GM23338 (cell line): ENCODE data around the gene SLC16A7. TPM values are rescaled to one million over a fixed set of nuclear protein-coding genes. Genes with fewer than 3 reads are reported as not detected.
A peak's percentile ranks its signal among the peaks of the same experiment; 100 is the strongest.

Source experiments
- ATAC-seq: fragments of 200-7000 bp; cut with Tn5 transposase; 3 replicates; pipeline ENCODE4 v1.9.1; 2020
- DNase-seq: peaks from one replicate; pipeline ENCODE4 v3.0.0-alpha.2; 2015; ENCODE audit warnings: low spot score
- H2AFZ ChIP-seq: fragments of 200-600 bp; sonication (generic); 2 replicates; pipeline ENCODE4 v1.8.0; 2016; ENCODE audit warnings: antibody characterized with exemption, mild to moderate bottlenecking, moderate library complexity
- H3F3A ChIP-seq: fragments of 200-600 bp; sonication (generic); replicated peaks from 2 replicates; pipeline ENCODE4 v1.8.0; 2017; ENCODE audit warnings: antibody characterized with exemption, mixed run types, low read depth
- H3K27ac ChIP-seq: fragments of 200-600 bp; sonication (generic); 2 replicates; pipeline ENCODE4 v1.6.1; 2016; ENCODE audit warnings: low read depth
- H3K27me3 ChIP-seq: fragments of 200-600 bp; sonication (generic); 2 replicates; pipeline ENCODE4 v1.8.0; 2016; ENCODE audit warnings: mild to moderate bottlenecking, mixed run types, moderate library complexity; ENCODE audit not compliant: insufficient read depth
- H3K36me3 ChIP-seq: fragments of 200-600 bp; sonication (generic); 2 replicates; pipeline ENCODE4 v1.8.0; 2016; ENCODE audit warnings: mild to moderate bottlenecking; ENCODE audit not compliant: insufficient read depth
- H3K4me1 ChIP-seq: fragments of 200-600 bp; sonication (generic); 2 replicates; pipeline ENCODE4 v1.8.0; 2016; ENCODE audit warnings: mild to moderate bottlenecking, moderate library complexity; ENCODE audit not compliant: insufficient read depth
- H3K4me2 ChIP-seq: fragments of 200-600 bp; sonication (generic); 2 replicates; pipeline ENCODE4 v1.7.1; 2017; ENCODE audit warnings: mixed run types
- H3K4me3 ChIP-seq: fragments of 200-600 bp; sonication (generic); 2 replicates; pipeline ENCODE4 v1.6.1; 2016; ENCODE audit warnings: mixed run types
- H3K79me2 ChIP-seq: fragments of 200-600 bp; sonication (generic); replicated peaks from 2 replicates; pipeline ENCODE4 v1.8.0; 2017; ENCODE audit warnings: mild to moderate bottlenecking; ENCODE audit not compliant: insufficient read depth
- H3K9me2 ChIP-seq: fragments of 200-600 bp; sonication (generic); 2 replicates; pipeline ENCODE4 v1.8.0; 2017; ENCODE audit not compliant: insufficient read depth
- H4K20me1 ChIP-seq: fragments of 200-600 bp; sonication (generic); replicated peaks from 2 replicates; pipeline ENCODE4 v1.8.0; 2017; ENCODE audit warnings: mild to moderate bottlenecking; ENCODE audit not compliant: insufficient read depth
- H3K27ac Mint-ChIP-seq: 2 replicates; pipeline ENCODE4 v1.8.0; 2020; ENCODE audit warnings: inconsistent platforms, mild to moderate bottlenecking, moderate library complexity, mixed read lengths
- H3K27me3 Mint-ChIP-seq: 3 replicates; pipeline ENCODE4 v1.8.0; 2022; ENCODE audit warnings: low read depth, mild to moderate bottlenecking, moderate library complexity, mixed read lengths, inconsistent platforms; ENCODE audit not compliant: insufficient read depth, poor library complexity
- H3K36me3 Mint-ChIP-seq: 3 replicates; pipeline ENCODE4 v1.8.0; 2021; ENCODE audit warnings: low read depth, mild to moderate bottlenecking, inconsistent platforms, moderate library complexity, mixed read lengths
- H3K4me1 Mint-ChIP-seq: 3 replicates; pipeline ENCODE4 v1.8.0; 2020; ENCODE audit warnings: mild to moderate bottlenecking, inconsistent platforms, mixed read lengths
- H3K4me3 Mint-ChIP-seq: 3 replicates; pipeline ENCODE4 v1.8.0; 2021; ENCODE audit warnings: moderate library complexity, mild to moderate bottlenecking, inconsistent platforms, mixed read lengths
- H3K9me3 Mint-ChIP-seq: 3 replicates; pipeline ENCODE4 v1.8.0; 2020; ENCODE audit warnings: moderate library complexity, mild to moderate bottlenecking, inconsistent platforms, mixed read lengths
- CREB1 ChIP-seq: fragments of 250-450 bp; sonication (Bioruptor Pico); IDR thresholded peaks from 2 replicates; pipeline ENCODE4 v1.5.0; 2020; ENCODE audit warnings: low read depth, mild to moderate bottlenecking, moderate library complexity
- EZH2 ChIP-seq: fragments of 200-600 bp; sonication (generic); IDR thresholded peaks from one replicate; pipeline ENCODE4 v1.8.0; 2017; ENCODE audit warnings: antibody characterized with exemption, mild to moderate bottlenecking, low read depth; ENCODE audit not compliant: unreplicated experiment
- JUNB ChIP-seq: IDR thresholded peaks from one replicate; pipeline ENCODE4 v1.6.1; 2016; ENCODE audit warnings: antibody characterized with exemption; ENCODE audit not compliant: unreplicated experiment
- POLR2AphosphoS5 ChIP-seq: IDR thresholded peaks from 2 replicates; pipeline ENCODE4 v1.6.1; 2016; ENCODE audit warnings: antibody characterized with exemption, low read depth
- ZNF114 ChIP-seq: fragments of 250-450 bp; sonication (Bioruptor Pico); IDR thresholded peaks from 2 replicates; pipeline ENCODE4 v1.5.0; 2020; ENCODE audit warnings: mild to moderate bottlenecking, moderate library complexity
- polyA plus RNA-seq: library from polyadenylated mRNA; unstranded; fragments of >200 nt; fragmentation: Nextera tagmentation; extraction: Ambion mirVana; gene quantifications from 2 replicates; pipeline ENCODE4 v1.2.1, GENCODE V29; 2016
- total RNA-seq: library from RNA; depleted of rRNA; stranded (reverse); fragments of >200 nt; shearing (Covaris generic); gene quantifications from 2 replicates; pipeline ENCODE4 v1.2.3, GENCODE V29; 2014
- TF ChIP-seq, protein P1 (sequence below): IDR thresholded peaks from 2 replicates; pipeline ENCODE4 v1.6.1; 2016; ENCODE audit warnings: antibody characterized with exemption
- TF ChIP-seq, protein P2 (sequence below): fragments of 250-450 bp; sonication (Bioruptor Pico); IDR thresholded peaks from 2 replicates; pipeline ENCODE4 v1.5.0; 2020; ENCODE audit warnings: mild to moderate bottlenecking, moderate library complexity

The SLC16A7 gene
- total and polyA plus RNA-seq, 2 experiments from 2014 or later: 2.8 to 4.3 TPM

DNA sequence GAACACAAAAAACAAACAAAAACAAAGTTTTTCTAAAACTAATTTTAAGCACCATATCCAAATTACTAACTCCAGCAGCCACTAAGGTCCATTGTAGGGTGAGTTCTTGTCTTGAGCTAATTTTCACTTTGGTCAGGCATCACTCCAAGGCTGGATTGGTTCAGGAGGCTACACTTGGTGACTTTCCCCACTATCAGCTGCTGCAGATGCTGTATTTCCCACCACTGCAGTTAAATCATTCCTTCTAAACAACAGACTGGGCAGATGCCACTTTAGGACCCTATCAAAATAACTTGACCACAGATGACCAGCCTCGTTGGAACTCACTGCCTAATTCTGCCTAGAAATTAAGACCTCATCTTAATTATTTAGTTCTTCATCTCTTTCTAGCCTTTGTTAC is 140.5 kb downstream of the SLC16A7 start (continued):
- TF ChIP-seq, protein P1, sequence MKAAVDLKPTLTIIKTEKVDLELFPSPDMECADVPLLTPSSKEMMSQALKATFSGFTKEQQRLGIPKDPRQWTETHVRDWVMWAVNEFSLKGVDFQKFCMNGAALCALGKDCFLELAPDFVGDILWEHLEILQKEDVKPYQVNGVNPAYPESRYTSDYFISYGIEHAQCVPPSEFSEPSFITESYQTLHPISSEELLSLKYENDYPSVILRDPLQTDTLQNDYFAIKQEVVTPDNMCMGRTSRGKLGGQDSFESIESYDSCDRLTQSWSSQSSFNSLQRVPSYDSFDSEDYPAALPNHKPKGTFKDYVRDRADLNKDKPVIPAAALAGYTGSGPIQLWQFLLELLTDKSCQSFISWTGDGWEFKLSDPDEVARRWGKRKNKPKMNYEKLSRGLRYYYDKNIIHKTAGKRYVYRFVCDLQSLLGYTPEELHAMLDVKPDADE: no peak
- no peak for TF ChIP-seq CREB1 (CRISPR knock-in tag)
- TF ChIP-seq EZH2: no peak
- TF ChIP-seq ZNF114 (CRISPR knock-in tag): no peak

DNA sequence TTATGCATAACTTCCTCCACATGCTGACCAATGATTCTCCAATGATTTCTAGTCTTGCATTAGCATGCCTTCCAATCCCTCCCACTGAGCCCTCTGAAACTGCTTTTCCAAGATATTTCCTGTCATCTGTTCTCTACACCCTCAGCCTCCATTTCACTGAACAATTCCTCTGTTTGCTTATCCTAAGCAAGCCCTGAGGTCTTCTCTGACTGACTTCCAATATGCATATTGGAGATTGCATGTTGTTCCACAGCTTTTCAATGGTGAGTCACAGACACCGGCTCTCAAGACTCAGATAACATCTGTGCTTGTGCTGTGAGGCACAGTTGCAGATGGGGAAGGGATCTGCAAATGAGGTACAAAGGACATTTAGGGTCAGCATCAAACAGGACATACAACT is 141.0 kb downstream of the SLC16A7 start:
- Histone ChIP-seq H3K27me3 (no peaks in the 10 kb centered on the region), H3K27ac (no peak overlapping the region), H3K9me2 (no peaks in the 10 kb centered on the region), H3K4me2 (no peak overlapping the region), H2AFZ (no peak overlapping the region; the same call in 1 of the 2 replicates), H4K20me1 (no peaks in the 10 kb centered on the region; the same call in 1 of the 2 replicates), H3F3A (no peaks in the 10 kb centered on the region), H3K36me3 (no peaks in the 10 kb centered on the region), H3K4me3 (no peak overlapping the region), H3K79me2 (no peaks in the 10 kb centered on the region), H3K4me1 (0 out of 2 replicates have a peak, but pooled peaks cover 5% of the 10 kb centered on the region)
- H3K27me3 Mint-ChIP-seq: no peaks in the 10 kb centered on the region
- ATAC-seq (no peak), DNase-seq (no peak)
- TF ChIP-seq, protein P1: no peak
- no peak for TF ChIP-seq POLR2AphosphoS5
- TF ChIP-seq CREB1 (CRISPR knock-in tag): no peak
- no peak for TF ChIP-seq JUNB
- TF ChIP-seq, protein P2, sequence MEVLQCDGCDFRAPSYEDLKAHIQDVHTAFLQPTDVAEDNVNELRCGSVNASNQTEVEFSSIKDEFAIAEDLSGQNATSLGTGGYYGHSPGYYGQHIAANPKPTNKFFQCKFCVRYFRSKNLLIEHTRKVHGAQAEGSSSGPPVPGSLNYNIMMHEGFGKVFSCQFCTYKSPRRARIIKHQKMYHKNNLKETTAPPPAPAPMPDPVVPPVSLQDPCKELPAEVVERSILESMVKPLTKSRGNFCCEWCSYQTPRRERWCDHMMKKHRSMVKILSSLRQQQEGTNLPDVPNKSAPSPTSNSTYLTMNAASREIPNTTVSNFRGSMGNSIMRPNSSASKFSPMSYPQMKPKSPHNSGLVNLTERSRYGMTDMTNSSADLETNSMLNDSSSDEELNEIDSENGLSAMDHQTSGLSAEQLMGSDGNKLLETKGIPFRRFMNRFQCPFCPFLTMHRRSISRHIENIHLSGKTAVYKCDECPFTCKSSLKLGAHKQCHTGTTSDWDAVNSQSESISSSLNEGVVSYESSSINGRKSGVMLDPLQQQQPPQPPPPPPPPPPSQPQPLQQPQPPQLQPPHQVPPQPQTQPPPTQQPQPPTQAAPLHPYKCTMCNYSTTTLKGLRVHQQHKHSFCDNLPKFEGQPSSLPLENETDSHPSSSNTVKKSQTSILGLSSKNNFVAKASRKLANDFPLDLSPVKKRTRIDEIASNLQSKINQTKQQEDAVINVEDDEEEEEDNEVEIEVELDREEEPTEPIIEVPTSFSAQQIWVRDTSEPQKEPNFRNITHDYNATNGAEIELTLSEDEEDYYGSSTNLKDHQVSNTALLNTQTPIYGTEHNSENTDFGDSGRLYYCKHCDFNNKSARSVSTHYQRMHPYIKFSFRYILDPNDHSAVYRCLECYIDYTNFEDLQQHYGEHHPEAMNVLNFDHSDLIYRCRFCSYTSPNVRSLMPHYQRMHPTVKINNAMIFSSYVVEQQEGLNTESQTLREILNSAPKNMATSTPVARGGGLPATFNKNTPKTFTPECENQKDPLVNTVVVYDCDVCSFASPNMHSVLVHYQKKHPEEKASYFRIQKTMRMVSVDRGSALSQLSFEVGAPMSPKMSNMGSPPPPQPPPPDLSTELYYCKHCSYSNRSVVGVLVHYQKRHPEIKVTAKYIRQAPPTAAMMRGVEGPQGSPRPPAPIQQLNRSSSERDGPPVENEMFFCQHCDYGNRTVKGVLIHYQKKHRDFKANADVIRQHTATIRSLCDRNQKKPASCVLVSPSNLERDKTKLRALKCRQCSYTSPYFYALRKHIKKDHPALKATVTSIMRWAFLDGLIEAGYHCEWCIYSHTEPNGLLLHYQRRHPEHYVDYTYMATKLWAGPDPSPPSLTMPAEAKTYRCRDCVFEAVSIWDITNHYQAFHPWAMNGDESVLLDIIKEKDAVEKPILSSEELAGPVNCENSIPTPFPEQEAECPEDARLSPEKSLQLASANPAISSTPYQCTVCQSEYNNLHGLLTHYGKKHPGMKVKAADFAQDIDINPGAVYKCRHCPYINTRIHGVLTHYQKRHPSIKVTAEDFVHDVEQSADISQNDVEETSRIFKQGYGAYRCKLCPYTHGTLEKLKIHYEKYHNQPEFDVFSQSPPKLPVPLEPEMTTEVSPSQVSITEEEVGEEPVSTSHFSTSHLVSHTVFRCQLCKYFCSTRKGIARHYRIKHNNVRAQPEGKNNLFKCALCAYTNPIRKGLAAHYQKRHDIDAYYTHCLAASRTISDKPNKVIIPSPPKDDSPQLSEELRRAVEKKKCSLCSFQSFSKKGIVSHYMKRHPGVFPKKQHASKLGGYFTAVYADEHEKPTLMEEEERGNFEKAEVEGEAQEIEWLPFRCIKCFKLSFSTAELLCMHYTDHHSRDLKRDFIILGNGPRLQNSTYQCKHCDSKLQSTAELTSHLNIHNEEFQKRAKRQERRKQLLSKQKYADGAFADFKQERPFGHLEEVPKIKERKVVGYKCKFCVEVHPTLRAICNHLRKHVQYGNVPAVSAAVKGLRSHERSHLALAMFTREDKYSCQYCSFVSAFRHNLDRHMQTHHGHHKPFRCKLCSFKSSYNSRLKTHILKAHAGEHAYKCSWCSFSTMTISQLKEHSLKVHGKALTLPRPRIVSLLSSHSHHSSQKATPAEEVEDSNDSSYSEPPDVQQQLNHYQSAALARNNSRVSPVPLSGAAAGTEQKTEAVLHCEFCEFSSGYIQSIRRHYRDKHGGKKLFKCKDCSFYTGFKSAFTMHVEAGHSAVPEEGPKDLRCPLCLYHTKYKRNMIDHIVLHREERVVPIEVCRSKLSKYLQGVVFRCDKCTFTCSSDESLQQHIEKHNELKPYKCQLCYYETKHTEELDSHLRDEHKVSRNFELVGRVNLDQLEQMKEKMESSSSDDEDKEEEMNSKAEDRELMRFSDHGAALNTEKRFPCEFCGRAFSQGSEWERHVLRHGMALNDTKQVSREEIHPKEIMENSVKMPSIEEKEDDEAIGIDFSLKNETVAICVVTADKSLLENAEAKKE: no peak
- H3K4me1 Mint-ChIP-seq: peaks cover 4% of the 10 kb centered on the region; the same call in 2 of the 3 replicates
- H3K9me3 Mint-ChIP-seq: no peaks in the 10 kb centered on the region
- peak overlapping the region; percentile 12 for H3K27ac Mint-ChIP-seq
- no peak overlapping the region for H3K4me3 Mint-ChIP-seq
- H3K36me3 Mint-ChIP-seq: no peaks in the 10 kb centered on the region
